IMR-90 (cell line): ENCODE results near the gene BAIAP2. TPM values are rescaled to one million over a fixed set of nuclear protein-coding genes. Genes with fewer than 3 reads are reported as not detected.

Experiments
- ATAC-seq: fragments of 200-7000 bp; cut with Tn5 transposase; 2 replicates; pipeline ENCODE4 v1.9.1; 2020; ENCODE audit warnings: low read depth, mild to moderate bottlenecking, moderate library complexity
- BruUV-seq: library from RNA; stranded (reverse); fragments of 400-500 nt; replicated peaks from 2 replicates; lab custom pipeline; 2021; lab: Mats Ljungman, UMichigan
- CTCF ChIA-PET: fragments of 300-600 bp; formaldehyde crosslinking; extraction: SDS; loops from one replicate; lab custom pipeline; 2021; ENCODE audit warnings: antibody characterized with exemption; lab: Yijun Ruan, JAX
- POLR2A ChIA-PET: fragments of 300-600 bp; sonication (Branson Sonifier 250); formaldehyde crosslinking; loops from one replicate; lab custom pipeline; 2022; ENCODE audit warnings: antibody characterized with exemption; ENCODE audit not compliant: unreplicated experiment; lab: Charles Lee
- DNase-seq: peaks from one replicate; pipeline ENCODE4 v3.0.0; 2013
- H2AFZ ChIP-seq: replicated peaks from 2 replicates; pipeline ENCODE3; 2013; ENCODE audit warnings: low read length, mild to moderate bottlenecking; ENCODE audit not compliant: poor library complexity
- H2AK5ac ChIP-seq: 2 replicates; pipeline ENCODE4 v1.6.1; 2013; ENCODE audit warnings: low read depth, low read length, inconsistent platforms
- H2AK9ac ChIP-seq: replicated peaks from 2 replicates; pipeline ENCODE3; 2013; ENCODE audit warnings: mild to moderate bottlenecking, low read depth, low read length, moderate library complexity; ENCODE audit not compliant: poor library complexity
- H2BK120ac ChIP-seq: 2 replicates; pipeline ENCODE4 v1.6.1; 2013; ENCODE audit warnings: low read depth, low read length, inconsistent platforms
- H2BK15ac ChIP-seq: 3 replicates; pipeline ENCODE4 v1.6.1; 2013; ENCODE audit warnings: low read depth, low read length, inconsistent platforms
- H2BK20ac ChIP-seq: 2 replicates; pipeline ENCODE4 v1.6.1; 2013; ENCODE audit warnings: low read depth, mild to moderate bottlenecking, inconsistent platforms, low read length, moderate library complexity
- H2BK5ac ChIP-seq: 2 replicates; pipeline ENCODE4 v1.6.1; 2013; ENCODE audit warnings: mild to moderate bottlenecking, low read depth, low read length, inconsistent platforms; ENCODE audit not compliant: poor library complexity, severe bottlenecking
- H3K14ac ChIP-seq: replicated peaks from 2 replicates; pipeline ENCODE4 v1.6.1; 2013; ENCODE audit warnings: low read depth, low read length, inconsistent platforms
- H3K18ac ChIP-seq: 2 replicates; pipeline ENCODE4 v1.6.1; 2013; ENCODE audit warnings: low read depth, low read length, control low read depth
- H3K23ac ChIP-seq: 2 replicates; pipeline ENCODE4 v1.6.1; 2013; ENCODE audit warnings: low read depth, low read length, inconsistent platforms
- H3K27ac ChIP-seq: 2 replicates; pipeline ENCODE4 v1.5.1; 2013; ENCODE audit warnings: mild to moderate bottlenecking, control low read depth, low read length; ENCODE audit not compliant: insufficient read depth
- H3K27me3 ChIP-seq: 2 replicates; pipeline ENCODE4 v1.6.1; 2013; ENCODE audit warnings: low read length; ENCODE audit not compliant: control insufficient read depth, insufficient read depth
- H3K36me3 ChIP-seq: 2 replicates; pipeline ENCODE4 v1.6.1; 2013; ENCODE audit warnings: low read length, mixed read lengths; ENCODE audit not compliant: control insufficient read depth, insufficient read depth
- H3K4ac ChIP-seq: 2 replicates; pipeline ENCODE4 v1.6.1; 2013; ENCODE audit warnings: low read depth, low read length, inconsistent platforms
- H3K4me1 ChIP-seq: 2 replicates; pipeline ENCODE4 v1.6.1; 2013; ENCODE audit warnings: low read length, mixed read lengths; ENCODE audit not compliant: control insufficient read depth, insufficient read depth
- H3K4me2 ChIP-seq: 2 replicates; pipeline ENCODE4 v1.6.1; 2013; ENCODE audit warnings: low read depth, mild to moderate bottlenecking, control low read depth, low read length, moderate library complexity
- H3K4me3 ChIP-seq: 2 replicates; pipeline ENCODE4 v1.5.1; 2013; ENCODE audit warnings: low read depth, mild to moderate bottlenecking, control low read depth, low read length, moderate library complexity; ENCODE audit not compliant: insufficient read depth
- H3K56ac ChIP-seq: 2 replicates; pipeline ENCODE4 v1.6.1; 2013; ENCODE audit warnings: low read length, inconsistent platforms; ENCODE audit not compliant: insufficient read depth; ENCODE audit errors: extremely low read depth
- H3K79me1 ChIP-seq, 2 experiments: 2 replicates each; pipeline ENCODE4 v1.6.1; 2013; ENCODE audit warnings: low read length in 2 of 2, inconsistent platforms in 1 of 2, low read depth in 1 of 2
- H3K9ac ChIP-seq: 2 replicates; pipeline ENCODE4 v1.6.1; 2013; ENCODE audit warnings: low read depth, low read length, control low read depth
- H3K9me1 ChIP-seq: 2 replicates; pipeline ENCODE4 v1.6.1; 2013; ENCODE audit warnings: low read length, inconsistent platforms; ENCODE audit not compliant: insufficient read depth
- H3K9me3 ChIP-seq: 2 replicates; pipeline ENCODE4 v1.6.1; 2013; ENCODE audit warnings: low read length; ENCODE audit not compliant: control insufficient read depth, insufficient read depth
- H4K20me1 ChIP-seq: 2 replicates; pipeline ENCODE4 v1.6.1; 2013; ENCODE audit warnings: low read length, inconsistent platforms; ENCODE audit not compliant: insufficient read depth
- H4K5ac ChIP-seq: 2 replicates; pipeline ENCODE4 v1.6.1; 2013; ENCODE audit warnings: mild to moderate bottlenecking, low read depth, low read length, control low read depth
- H4K8ac ChIP-seq, 2 experiments: 2 replicates each; pipeline ENCODE4 v1.6.1; 2013; ENCODE audit warnings: low read depth in 2 of 2, low read length in 2 of 2, control low read depth in 1 of 2, inconsistent platforms in 1 of 2
- H4K91ac ChIP-seq: 2 replicates; pipeline ENCODE4 v1.6.1; 2013; ENCODE audit warnings: low read depth, low read length, inconsistent platforms; ENCODE audit not compliant: insufficient read depth
- MAFK ChIP-seq: IDR thresholded peaks from 2 replicates; pipeline ENCODE4 v1.6.1; 2012; ENCODE audit warnings: low read depth, low read length, improper control_type of control experiment
- MAZ ChIP-seq: IDR thresholded peaks from 2 replicates; pipeline ENCODE4 v1.6.1; 2012; ENCODE audit warnings: low read depth, mild to moderate bottlenecking, low read length, improper control_type of control experiment, moderate library complexity, borderline replicate concordance
- WGBS, 2 experiments: methylation state at CpG; one replicate each; pipeline versions ENCODE4 v1.1.5 to v1.1.7; 2013; ENCODE audit warnings: missing lambda C conversion rate in 2 of 2; ENCODE audit not compliant: insufficient read length in 1 of 2; ENCODE audit errors: extremely low coverage in 2 of 2; 5-methylcytosine and 5-hydroxymethylcytosine counted together
- dilution Hi-C: fragments of 300-500 bp; cut with HindIII; formaldehyde crosslinking; loops from one replicate; pipeline ENCODE4 v1.14.3; 2018; ENCODE audit warnings: low sequenced_read_pairs; ENCODE audit not compliant: unreplicated experiment
- in situ Hi-C: fragments of 300-500 bp; cut with MboI; formaldehyde crosslinking; loops from 3 replicates; pipeline ENCODE4 v1.14.3; 2019; ENCODE audit warnings: low sequenced_read_pairs, inconsistent platforms, mixed read lengths
- intact Hi-C: fragments of 100-400 bp; cut with micrococcal nuclease; formaldehyde crosslinking; loops from 2 replicates; pipeline ENCODE4 v1.10.0; 2022
- polyA plus RNA-seq, 3 experiments: library from polyadenylated mRNA; depleted of rRNA; stranded (reverse); fragments of >200 nt; gene quantifications; 2 replicates each; pipeline ENCODE4 v1.2.3, GENCODE V29; 2012; ENCODE audit warnings: low replicate concordance in 1 of 3
- total RNA-seq: library from RNA; depleted of rRNA; stranded (reverse); fragments of >200 nt; gene quantifications from 2 replicates; pipeline ENCODE4 v1.2.3, GENCODE V29; 2012
- TF ChIP-seq, protein P1 (sequence below): fragments of 150-350 bp; IDR thresholded peaks from 2 replicates; pipeline ENCODE4 v1.6.1; 2016; ENCODE audit warnings: low read depth, mild to moderate bottlenecking, low read length, moderate library complexity, borderline replicate concordance

The BAIAP2 gene
- total and polyA plus RNA-seq, 2 of the 4 experiments (the other 2 are of a cell fraction), result 18.3 to 32.6 TPM

DNA sequence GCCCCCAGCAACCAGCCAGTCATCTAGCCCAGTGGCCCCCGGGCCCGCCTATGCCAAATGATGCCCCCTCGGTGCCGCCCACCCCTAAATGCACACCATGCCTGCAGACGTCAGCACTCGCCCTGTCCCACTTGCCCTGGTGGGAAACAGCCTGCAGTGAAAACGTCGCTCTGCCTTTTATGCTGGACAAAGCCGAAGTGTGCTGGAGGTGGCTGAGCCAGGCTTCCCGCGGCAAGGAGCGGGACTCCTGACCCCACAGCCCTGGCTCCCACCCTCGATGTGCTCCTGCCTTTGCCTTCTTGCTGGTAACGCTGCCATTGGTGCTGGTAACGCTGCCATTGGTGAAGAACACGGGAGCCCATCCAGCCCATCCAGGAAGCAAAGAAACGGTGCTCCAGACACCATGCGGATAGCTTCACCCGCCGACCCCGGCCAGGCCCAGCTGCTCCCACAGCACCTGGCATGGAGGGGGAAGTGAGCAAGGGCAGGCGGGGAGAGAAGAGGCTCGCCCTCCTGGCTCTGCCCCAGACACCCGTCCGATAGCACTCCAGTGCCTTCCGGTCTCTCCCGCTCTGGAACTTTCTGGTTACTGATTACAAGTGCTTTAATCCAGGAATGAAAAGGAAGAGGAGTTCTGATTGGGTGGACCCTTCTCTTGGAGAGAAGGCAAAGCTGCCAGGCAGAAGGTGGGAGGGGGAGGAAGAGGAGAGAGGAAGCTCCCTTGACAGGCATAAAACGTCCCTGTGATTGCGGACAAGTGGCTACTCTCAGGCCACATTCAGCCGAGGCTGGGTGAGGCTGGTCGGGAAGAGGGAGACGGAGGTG is 4.0 kb upstream of the BAIAP2 start:
- Histone ChIP-seq H2BK20ac (no peak overlapping the region), H4K91ac (no peak overlapping the region), H3K4me1 (peaks cover 5% of the 10 kb centered on the region), H3K27me3 (peaks cover 23% of the 10 kb centered on the region), H3K9ac (no peak overlapping the region), H3K4ac (no peak overlapping the region), H3K9me1 (no peaks in the 10 kb centered on the region), H3K14ac (no peak overlapping the region), H2BK120ac (no peak overlapping the region), H3K4me2 (no peak overlapping the region), H3K9me3 (peaks cover 1% of the 10 kb centered on the region; the same call in 1 of the 2 replicates), H4K20me1 (peaks cover 3% of the 10 kb centered on the region), H3K56ac (no peak overlapping the region), H3K23ac (no peak overlapping the region), H4K5ac (no peak overlapping the region), H3K36me3 (peaks cover 15% of the 10 kb centered on the region; the same call in 1 of the 2 replicates), H2AK9ac (peak overlapping the region; percentile 42), H3K18ac (no peak overlapping the region), H2AK5ac (no peak overlapping the region), H3K4me3 (no peak overlapping the region), H2BK15ac (no peak overlapping the region), H4K8ac (no peak overlapping the region), H3K79me1 (peaks cover 0 to 19% of the 10 kb centered on the region in 2 experiments; a peak in 3 of 4 replicates), H2AFZ (no peak overlapping the region), H3K27ac (no peak overlapping the region), H2BK5ac (no peak overlapping the region)
- 86% methylated on average over 20 of the region's 32 CpGs; no CpG with 5 or more reads in 1 of the 2 experiments for WGBS, 2 experiments
- dilution Hi-C loops (no loop called here), intact Hi-C loops (no loop called here), in situ Hi-C loops (loop anchor here (5.0 kb wide), 1 partner anchor 66 kb away; no protein-coding TSS in a partner anchor)
- ATAC-seq (no peak), DNase-seq (no peak)
- ChIA-PET CTCF (no interaction called here), POLR2A (no interaction called here)
- no TSS peak for BruUV-seq
- TF ChIP-seq, protein P1, sequence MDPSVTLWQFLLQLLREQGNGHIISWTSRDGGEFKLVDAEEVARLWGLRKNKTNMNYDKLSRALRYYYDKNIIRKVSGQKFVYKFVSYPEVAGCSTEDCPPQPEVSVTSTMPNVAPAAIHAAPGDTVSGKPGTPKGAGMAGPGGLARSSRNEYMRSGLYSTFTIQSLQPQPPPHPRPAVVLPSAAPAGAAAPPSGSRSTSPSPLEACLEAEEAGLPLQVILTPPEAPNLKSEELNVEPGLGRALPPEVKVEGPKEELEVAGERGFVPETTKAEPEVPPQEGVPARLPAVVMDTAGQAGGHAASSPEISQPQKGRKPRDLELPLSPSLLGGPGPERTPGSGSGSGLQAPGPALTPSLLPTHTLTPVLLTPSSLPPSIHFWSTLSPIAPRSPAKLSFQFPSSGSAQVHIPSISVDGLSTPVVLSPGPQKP, result no peak
- TF ChIP-seq MAZ (no peak), MAFK (no peak)
